DMS114 treated with DMSO at 0.1 percent for 48 hours (cell line): Measurements from ENCODE around the gene CNPPD1.

Experiments
- DNase-seq: peaks from one replicate; lab custom pipeline; 2025; ENCODE audit not compliant: unreplicated experiment; lab: John Stamatoyannopoulos, UW

The CNPPD1 gene

GRCh38 chr2:219163156-219163555 lies 13.6 kb downstream of the CNPPD1 start:
- DNase-seq: no peak

GRCh38 chr2:219161097-219161496 lies 15.6 kb downstream of the CNPPD1 start:
- DNase-seq: no peak

- DNase-seq: peak; percentile 87
Measured at GRCh38 chr2:219160186-219161017, 16.3 kb downstream of the CNPPD1 start, which contains the start of gene NHEJ1. Gene NHEJ1, minus strand, starts transcription at chr2:219160815. Its CDS starts 2,453 bp downstream, at chr2:219158362.

GRCh38 chr2:219159771-219160185 lies 16.9 kb downstream of the CNPPD1 start:
- DNase-seq: peak; percentile 47

GRCh38 chr2:219158586-219158985 lies 18.1 kb downstream of the CNPPD1 start:
- no peak for DNase-seq

- no peak for DNase-seq
Measured at GRCh38 chr2:219158025-219158424, 18.7 kb downstream of the CNPPD1 start.

- DNase-seq: no peak
Measured at GRCh38 chr2:219157396-219157795, 19.3 kb downstream of the CNPPD1 start.

GRCh38 chr2:219155054-219155644 lies 21.6 kb downstream of the CNPPD1 start:
- peak; percentile 70 for DNase-seq

- no peak for DNase-seq
Measured at GRCh38 chr2:219149667-219150066, 27.1 kb downstream of the CNPPD1 start.

- DNase-seq: no peak
Measured at GRCh38 chr2:219142329-219142728, 34.4 kb downstream of the CNPPD1 start.

GRCh38 chr2:219140722-219141121 lies 36.0 kb downstream of the CNPPD1 start:
- DNase-seq: no peak

- no peak for DNase-seq
Measured at GRCh38 chr2:219133976-219134375, 42.7 kb downstream of the CNPPD1 start.

- no peak for DNase-seq
Measured at GRCh38 chr2:219131744-219132143, 45.0 kb downstream of the CNPPD1 start.

- DNase-seq: no peak
Measured at GRCh38 chr2:219131327-219131726, 45.4 kb downstream of the CNPPD1 start.

- DNase-seq: no peak
Measured at GRCh38 chr2:219129589-219129988, 47.1 kb downstream of the CNPPD1 start.

- no peak for DNase-seq
Measured at GRCh38 chr2:219128396-219128795, 48.3 kb downstream of the CNPPD1 start.

GRCh38 chr2:219127037-219127635 lies 49.6 kb downstream of the CNPPD1 start:
- DNase-seq: no peak

GRCh38 chr2:219126555-219126954 lies 50.2 kb downstream of the CNPPD1 start:
- no peak for DNase-seq

GRCh38 chr2:219125886-219126270 lies 50.8 kb downstream of the CNPPD1 start:
- DNase-seq: no peak

GRCh38 chr2:219125225-219125885 lies 51.4 kb downstream of the CNPPD1 start:
- DNase-seq: no peak

GRCh38 chr2:219124381-219125110 lies 52.2 kb downstream of the CNPPD1 start:
- DNase-seq: no peak
